ENCODE data around the gene RPH3AL.

DNA sequence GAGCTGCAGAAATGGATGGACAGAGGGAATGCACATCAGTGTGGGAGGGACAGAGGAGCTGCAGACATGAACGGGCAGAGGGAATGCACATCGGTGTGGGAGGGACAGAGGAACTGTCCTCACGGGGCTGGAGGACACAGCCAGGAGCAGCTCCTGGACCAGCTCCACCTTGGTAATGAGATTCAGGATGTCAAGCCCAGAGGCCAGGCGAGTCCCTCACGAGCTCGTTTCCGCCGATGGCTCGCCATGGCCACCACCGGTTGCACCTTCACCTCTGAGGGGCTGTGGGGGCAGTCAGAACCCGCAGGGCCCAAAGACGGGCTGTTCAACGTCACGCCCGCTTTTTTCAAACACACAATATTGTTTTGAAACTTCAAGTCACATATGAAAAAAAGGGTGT, 56.2 kb downstream of the RPH3AL start:
- TF ChIP-seq, protein P1, sequence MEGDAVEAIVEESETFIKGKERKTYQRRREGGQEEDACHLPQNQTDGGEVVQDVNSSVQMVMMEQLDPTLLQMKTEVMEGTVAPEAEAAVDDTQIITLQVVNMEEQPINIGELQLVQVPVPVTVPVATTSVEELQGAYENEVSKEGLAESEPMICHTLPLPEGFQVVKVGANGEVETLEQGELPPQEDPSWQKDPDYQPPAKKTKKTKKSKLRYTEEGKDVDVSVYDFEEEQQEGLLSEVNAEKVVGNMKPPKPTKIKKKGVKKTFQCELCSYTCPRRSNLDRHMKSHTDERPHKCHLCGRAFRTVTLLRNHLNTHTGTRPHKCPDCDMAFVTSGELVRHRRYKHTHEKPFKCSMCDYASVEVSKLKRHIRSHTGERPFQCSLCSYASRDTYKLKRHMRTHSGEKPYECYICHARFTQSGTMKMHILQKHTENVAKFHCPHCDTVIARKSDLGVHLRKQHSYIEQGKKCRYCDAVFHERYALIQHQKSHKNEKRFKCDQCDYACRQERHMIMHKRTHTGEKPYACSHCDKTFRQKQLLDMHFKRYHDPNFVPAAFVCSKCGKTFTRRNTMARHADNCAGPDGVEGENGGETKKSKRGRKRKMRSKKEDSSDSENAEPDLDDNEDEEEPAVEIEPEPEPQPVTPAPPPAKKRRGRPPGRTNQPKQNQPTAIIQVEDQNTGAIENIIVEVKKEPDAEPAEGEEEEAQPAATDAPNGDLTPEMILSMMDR (IDR thresholded peaks at IDR 0.05): no peak
- TF ChIP-seq POLR2A (IDR thresholded peaks at IDR 0.05): no peak

Measured in Peyer's patch (tissue), 4 donors.